ENCODE data around the gene GOLGA7B.

The GOLGA7B gene

DNA sequence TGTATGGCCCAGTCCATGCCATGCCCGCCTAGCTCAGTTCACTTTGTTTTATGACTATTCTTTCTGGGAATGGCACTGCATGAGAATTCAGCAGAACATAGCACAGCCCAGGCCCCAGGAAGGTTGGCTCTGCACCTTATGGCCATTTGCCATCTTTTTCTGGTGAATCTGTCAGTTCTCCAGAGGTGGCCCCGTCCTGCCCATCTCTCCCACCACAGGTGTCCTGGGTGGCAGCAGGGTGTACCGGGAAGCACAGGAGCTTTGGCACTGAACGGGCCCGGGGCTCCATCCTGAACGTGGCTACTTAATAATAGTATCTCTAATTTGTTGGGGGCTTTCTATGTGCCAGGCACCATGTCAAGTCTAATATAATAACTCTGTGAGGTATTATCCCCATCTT is 24.7 kb downstream of the GOLGA7B start:
- no peak overlapping the region for H3K4me3 ChIP-seq (ENCODE audit: low read depth, low read length)
- TF ChIP-seq, protein P1, sequence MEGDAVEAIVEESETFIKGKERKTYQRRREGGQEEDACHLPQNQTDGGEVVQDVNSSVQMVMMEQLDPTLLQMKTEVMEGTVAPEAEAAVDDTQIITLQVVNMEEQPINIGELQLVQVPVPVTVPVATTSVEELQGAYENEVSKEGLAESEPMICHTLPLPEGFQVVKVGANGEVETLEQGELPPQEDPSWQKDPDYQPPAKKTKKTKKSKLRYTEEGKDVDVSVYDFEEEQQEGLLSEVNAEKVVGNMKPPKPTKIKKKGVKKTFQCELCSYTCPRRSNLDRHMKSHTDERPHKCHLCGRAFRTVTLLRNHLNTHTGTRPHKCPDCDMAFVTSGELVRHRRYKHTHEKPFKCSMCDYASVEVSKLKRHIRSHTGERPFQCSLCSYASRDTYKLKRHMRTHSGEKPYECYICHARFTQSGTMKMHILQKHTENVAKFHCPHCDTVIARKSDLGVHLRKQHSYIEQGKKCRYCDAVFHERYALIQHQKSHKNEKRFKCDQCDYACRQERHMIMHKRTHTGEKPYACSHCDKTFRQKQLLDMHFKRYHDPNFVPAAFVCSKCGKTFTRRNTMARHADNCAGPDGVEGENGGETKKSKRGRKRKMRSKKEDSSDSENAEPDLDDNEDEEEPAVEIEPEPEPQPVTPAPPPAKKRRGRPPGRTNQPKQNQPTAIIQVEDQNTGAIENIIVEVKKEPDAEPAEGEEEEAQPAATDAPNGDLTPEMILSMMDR (IDR thresholded peaks at IDR 0.05; ENCODE audit: borderline replicate concordance, insufficient read depth, low read depth, low read length): no peak

DNA sequence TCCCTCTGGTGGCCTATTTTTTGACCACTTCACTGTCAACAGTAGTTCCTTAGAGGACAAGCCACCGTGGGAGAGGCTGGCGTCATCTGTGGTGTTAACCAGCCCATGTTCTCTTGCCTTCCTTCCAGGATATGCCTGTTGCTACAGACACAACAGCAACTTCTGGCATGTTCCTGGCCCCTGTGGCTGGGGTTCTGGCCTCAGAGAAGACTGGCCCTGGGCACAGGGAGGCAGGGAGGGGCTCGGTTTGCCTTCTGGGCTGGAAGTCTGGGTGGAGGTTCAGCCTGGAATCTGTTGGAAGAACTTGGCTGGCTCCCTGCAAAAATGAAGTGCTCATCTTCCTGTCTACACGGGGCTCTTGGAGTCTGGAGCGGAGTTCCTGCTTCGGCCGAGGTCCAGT is 25.7 kb downstream of the GOLGA7B start:
- TF ChIP-seq, protein P1 (IDR thresholded peaks at IDR 0.05; ENCODE audit: borderline replicate concordance, insufficient read depth, low read depth, low read length): no peak
- no peak overlapping the region for H3K4me3 ChIP-seq (ENCODE audit: low read depth, low read length)

DNA sequence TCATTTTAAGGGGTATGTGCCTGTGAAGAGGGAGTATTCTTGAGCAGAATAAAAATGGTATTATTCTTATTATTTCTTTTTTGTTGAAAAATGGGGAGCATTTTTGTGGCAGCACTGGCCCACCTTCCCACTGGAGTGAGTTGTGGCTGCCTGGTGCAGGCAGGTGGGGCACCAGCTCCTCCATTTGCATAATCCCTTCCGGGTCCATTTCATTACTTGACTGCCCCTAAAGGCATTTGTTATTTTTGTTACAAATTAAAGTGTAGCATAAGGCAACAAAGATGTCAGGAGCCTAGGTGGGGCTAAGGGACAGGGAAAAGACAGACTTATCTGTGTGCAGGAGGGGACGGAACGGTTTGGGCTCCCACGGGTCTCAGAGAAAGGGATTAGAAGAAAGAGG is 26.8 kb downstream of the GOLGA7B start:
- no peak overlapping the region for H3K4me3 ChIP-seq (ENCODE audit: low read depth, low read length)
- TF ChIP-seq, protein P1 (IDR thresholded peaks at IDR 0.05; ENCODE audit: borderline replicate concordance, insufficient read depth, low read depth, low read length): no peak

DNA sequence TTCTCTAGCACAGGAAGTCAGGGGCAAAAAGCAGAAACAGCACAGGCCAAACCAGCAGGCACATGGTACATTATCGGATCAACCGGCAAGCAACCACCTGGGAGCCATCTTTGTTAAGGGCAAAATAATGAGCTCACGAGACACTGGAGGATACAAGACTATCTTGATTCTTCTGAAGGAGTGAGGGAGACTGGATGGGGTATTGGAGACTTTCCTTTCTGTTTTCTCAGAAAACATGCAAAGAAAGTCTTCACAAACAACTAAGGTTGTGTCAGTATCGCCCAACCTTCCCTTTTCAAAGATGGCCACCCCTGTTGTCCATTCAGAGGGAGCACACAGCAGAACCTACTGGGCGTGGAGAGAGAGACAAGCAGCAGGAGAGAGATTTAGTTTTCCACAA is 29.6 kb downstream of the GOLGA7B start:
- no peak overlapping the region for H3K4me3 ChIP-seq (ENCODE audit: low read depth, low read length)
- TF ChIP-seq, protein P1 (IDR thresholded peaks at IDR 0.05; ENCODE audit: borderline replicate concordance, insufficient read depth, low read depth, low read length): no peak

DNA sequence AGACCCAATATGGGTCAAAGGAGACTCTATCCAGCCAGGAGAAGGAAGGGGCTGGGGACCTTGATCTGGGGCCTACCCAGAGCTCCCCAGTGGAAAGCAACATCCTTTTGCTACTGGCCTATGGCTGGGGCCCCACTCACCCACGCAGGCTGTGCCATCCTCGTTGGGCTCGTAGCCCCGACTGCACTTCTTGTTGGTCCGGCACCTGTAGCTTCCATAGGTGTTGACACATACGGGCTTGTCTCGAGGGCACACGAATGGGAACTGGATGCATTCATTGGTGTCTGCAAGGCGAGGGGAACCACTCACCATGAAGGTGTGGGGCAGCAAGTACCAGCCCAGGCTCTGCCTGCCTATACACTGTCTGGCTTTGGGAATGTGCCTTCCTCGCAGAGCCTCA is 30.5 kb downstream of the GOLGA7B start:
- TF ChIP-seq, protein P1 (IDR thresholded peaks at IDR 0.05; ENCODE audit: borderline replicate concordance, insufficient read depth, low read depth, low read length): no peak
- no peak overlapping the region for H3K4me3 ChIP-seq (ENCODE audit: low read depth, low read length)

DNA sequence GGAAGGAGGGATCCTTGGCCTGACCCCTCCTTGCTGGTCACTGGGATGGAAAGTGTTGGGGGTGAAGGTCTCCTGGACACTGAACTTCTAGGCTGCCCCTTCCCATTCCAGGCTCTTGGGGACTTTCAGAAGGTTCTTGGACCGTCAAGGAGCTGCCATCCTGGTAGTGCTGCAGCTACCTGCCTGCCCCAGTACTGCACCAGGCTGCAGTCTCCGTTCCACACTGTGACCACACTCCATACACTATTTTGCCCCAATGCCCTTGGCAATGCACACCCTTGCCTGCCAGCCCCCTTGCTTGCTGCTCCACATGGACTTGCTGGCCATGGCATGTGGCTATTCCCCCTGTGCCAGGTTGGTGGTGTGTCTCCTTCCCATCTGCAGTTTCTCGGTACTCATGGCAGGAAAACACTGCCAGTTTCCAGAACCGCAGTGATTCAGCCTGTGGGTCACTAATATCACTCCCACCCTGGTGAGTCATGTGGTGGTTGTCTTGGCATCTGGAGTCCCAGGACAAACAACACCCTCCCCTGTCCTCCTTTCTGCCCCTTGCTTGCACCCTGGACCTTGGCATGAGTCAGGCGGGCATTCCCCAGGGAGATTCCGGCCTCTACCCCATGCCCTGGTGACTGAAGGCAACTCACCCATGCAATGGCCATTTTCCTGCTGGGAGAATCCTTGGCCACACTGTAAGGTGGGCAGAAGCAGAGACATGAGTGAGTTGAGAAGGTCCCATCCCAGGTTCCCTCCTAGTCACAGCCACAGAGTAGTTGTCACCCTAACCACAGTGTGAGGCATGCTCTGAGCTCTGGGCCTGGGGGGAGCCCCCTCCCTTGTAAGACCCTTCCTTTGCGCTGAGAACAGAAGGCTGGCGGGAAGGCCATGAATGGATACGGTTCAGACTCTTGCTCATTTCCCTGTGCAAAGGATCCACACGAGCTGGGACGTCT is 32.8 kb downstream of the GOLGA7B start:
- no peak overlapping the region for H3K4me3 ChIP-seq (ENCODE audit: low read depth, low read length)
- TF ChIP-seq, protein P1 (IDR thresholded peaks at IDR 0.05; ENCODE audit: borderline replicate concordance, insufficient read depth, low read depth, low read length): no peak

DNA sequence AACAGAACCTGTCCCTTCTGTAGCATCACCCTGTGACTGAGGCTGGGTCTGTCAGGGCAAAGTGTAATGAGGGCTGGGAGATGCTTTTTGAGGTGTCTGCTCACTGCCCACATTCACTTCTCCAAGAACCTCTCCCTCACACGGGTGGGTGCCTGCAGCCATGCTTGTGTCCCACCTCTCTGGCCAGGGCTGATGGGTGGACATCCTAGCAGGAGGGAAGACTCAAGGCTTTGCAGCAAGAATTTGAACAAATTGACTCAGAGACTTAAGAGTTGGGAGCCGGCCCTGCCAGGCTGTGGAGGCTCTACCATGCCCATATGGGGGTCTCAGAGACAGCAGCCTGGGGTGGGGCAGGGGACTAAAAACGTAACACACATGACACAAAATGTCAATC is 33.4 kb downstream of the GOLGA7B start:
- H3K4me3 ChIP-seq (ENCODE audit: low read depth, low read length): no peak overlapping the region
- TF ChIP-seq, protein P1 (IDR thresholded peaks at IDR 0.05; ENCODE audit: borderline replicate concordance, insufficient read depth, low read depth, low read length): no peak

Measured in GM12875 (cell line).